ENCODE data around the gene ATAD5.

Gene ATAD5

DNA sequence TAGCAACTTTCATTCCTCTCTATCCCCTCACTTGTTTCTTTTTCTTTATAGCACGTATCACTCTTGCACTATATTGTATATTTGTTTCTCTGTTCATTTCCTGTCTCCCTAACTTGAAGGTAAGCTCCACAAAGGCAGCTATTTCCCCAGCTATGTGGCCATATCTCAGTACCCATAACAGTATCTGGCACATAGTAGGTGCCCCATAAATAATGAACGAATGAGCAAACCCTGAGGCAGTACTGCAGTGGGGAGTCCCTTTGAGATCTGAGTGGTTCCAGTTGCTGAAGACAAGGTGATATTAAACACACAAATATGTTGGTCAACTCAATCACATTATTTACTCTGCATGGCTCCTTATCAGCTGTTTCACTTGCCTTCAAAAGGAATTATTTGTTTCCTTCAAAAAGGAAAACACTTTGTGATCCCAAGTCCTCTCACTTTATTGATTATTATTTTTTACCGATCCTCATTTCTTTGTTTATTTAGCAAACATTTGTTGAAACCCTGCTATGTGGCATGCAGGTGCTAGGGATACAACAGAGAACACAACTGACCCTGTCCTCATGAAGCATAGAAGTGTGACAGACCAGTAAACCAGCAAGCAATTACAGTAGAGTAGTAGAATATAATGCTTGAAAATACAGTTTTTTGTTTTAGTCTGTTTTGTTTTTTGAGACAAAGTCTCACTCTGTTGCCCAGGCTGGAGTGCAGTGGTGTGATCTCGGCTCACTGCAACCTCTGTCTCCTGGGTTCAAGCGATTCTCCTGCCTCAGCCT is 84.3 kb downstream of the ATAD5 start:
- Histone ChIP-seq H3K27me3 (ENCODE audit: control insufficient read depth, insufficient read depth, low read length) (peaks cover 8% of the 10 kb centered on the region), H3K4me1 (ENCODE audit: control insufficient read depth, insufficient read depth, low read length) (no peaks in the 10 kb centered on the region; the same call in 1 of the 2 replicates), H3K4me3 (ENCODE audit: low read depth, low read length) (no peak overlapping the region), H3K36me3 (ENCODE audit: control insufficient read depth, insufficient read depth, low read length) (no peaks in the 10 kb centered on the region), H3K27ac (ENCODE audit: low read depth, low read length) (no peak overlapping the region), H3K9ac (ENCODE audit: low read depth, low read length) (no peak overlapping the region), H3K9me3 (ENCODE audit: control insufficient read depth, insufficient read depth, low read length) (no peaks in the 10 kb centered on the region)

DNA sequence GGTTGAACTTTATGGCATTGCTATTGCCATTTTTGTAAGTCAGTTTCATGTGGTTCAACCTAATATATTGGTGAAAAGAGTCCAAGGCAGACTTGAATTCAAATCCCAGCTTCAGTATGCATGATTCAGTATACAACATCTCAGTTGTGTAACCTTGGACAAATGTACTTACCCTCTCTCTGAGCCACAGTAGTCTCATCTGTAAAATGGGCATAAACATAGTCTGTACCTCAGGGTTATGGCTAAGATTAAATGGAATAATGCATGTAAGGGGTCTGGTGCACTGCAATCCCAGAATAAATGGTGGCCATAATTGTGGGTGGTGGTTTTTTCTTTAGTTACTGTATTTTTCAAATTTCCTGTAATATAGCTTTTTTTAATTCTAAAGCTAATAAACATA is 85.3 kb downstream of the ATAD5 start:
- H3K9me3 ChIP-seq (ENCODE audit: control insufficient read depth, insufficient read depth, low read length): no peaks in the 10 kb centered on the region
- no peak overlapping the region for H3K27ac ChIP-seq (ENCODE audit: low read depth, low read length)
- H3K9ac ChIP-seq (ENCODE audit: low read depth, low read length): no peak overlapping the region
- peaks cover 6% of the 10 kb centered on the region for H3K4me1 ChIP-seq (ENCODE audit: control insufficient read depth, insufficient read depth, low read length)
- no peak overlapping the region for H3K4me3 ChIP-seq (ENCODE audit: low read depth, low read length)
- no peaks in the 10 kb centered on the region for H3K36me3 ChIP-seq (ENCODE audit: control insufficient read depth, insufficient read depth, low read length)
- peaks cover 18% of the 10 kb centered on the region for H3K27me3 ChIP-seq (ENCODE audit: control insufficient read depth, insufficient read depth, low read length)

- no peak overlapping the region for H3K27ac ChIP-seq (ENCODE audit: low read depth, low read length)
- no peak overlapping the region for H3K9ac ChIP-seq (ENCODE audit: low read depth, low read length)
- no peaks in the 10 kb centered on the region for H3K9me3 ChIP-seq (ENCODE audit: control insufficient read depth, insufficient read depth, low read length)
- no peak overlapping the region for H3K4me3 ChIP-seq (ENCODE audit: low read depth, low read length)
- H3K4me1 ChIP-seq (ENCODE audit: control insufficient read depth, insufficient read depth, low read length): peaks cover 6% of the 10 kb centered on the region
- H3K27me3 ChIP-seq (ENCODE audit: control insufficient read depth, insufficient read depth, low read length): peaks cover 46% of the 10 kb centered on the region
- H3K36me3 ChIP-seq (ENCODE audit: control insufficient read depth, insufficient read depth, low read length): no peaks in the 10 kb centered on the region
These were observed 88.5 kb downstream of the ATAD5 start for GRCh38 chr17:30920282-30920681.

- H3K27ac ChIP-seq (ENCODE audit: low read depth, low read length): no peak overlapping the region
- H3K27me3 ChIP-seq (ENCODE audit: control insufficient read depth, insufficient read depth, low read length): peaks cover 46% of the 10 kb centered on the region
- peak overlapping the region; percentile 62 for H3K4me3 ChIP-seq (ENCODE audit: low read depth, low read length)
- H3K9me3 ChIP-seq (ENCODE audit: control insufficient read depth, insufficient read depth, low read length): no peaks in the 10 kb centered on the region
- H3K9ac ChIP-seq (ENCODE audit: low read depth, low read length): no peak overlapping the region
- H3K4me1 ChIP-seq (ENCODE audit: control insufficient read depth, insufficient read depth, low read length): peaks cover 6% of the 10 kb centered on the region
- H3K36me3 ChIP-seq (ENCODE audit: control insufficient read depth, insufficient read depth, low read length): no peaks in the 10 kb centered on the region
These were observed 89.1 kb downstream of the ATAD5 start for GRCh38 chr17:30920683-30921543.

DNA sequence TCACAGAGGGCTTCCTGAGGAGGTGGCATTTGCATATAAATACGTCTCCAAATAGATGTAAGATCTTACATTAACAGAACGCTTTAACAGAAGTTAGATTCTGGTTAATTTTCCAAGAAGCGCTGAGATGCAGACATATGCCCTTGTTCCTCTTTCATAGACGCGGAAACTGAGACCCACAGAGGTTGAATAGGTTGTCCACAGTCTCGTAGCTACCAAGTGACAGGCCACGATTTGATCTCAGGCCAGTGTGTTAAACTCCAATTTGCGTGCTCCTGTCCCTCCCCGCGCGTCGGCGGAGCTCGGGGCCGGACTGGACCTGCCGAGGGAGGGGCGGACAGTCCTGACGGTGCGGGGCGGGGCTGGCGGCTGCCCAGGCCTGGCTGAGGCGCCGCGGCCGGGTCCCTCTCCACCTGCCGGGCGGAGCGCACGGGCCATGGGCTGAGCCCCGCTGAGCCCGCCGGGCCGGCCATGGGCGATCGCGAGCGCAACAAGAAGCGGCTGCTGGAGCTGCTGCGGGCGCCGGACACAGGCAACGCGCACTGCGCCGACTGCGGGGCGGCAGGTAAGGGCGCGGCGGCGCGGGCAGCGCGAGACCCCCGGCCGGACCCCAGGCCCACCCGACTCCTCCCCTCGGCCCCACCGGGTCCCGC is 89.9 kb downstream of the ATAD5 start, which contains the start of gene ADAP2:
TSS of gene ADAP2 (plus strand) at position 402 of the 653 bp plus-strand sequence. CDS start at position 472, 70 bp downstream.
- Histone ChIP-seq H3K36me3 (ENCODE audit: control insufficient read depth, insufficient read depth, low read length) (no peaks in the 10 kb centered on the region), H3K9me3 (ENCODE audit: control insufficient read depth, insufficient read depth, low read length) (no peaks in the 10 kb centered on the region), H3K4me1 (ENCODE audit: control insufficient read depth, insufficient read depth, low read length) (peaks cover 6% of the 10 kb centered on the region), H3K4me3 (ENCODE audit: low read depth, low read length) (peak within 1 kb of the TSS; percentile 62), H3K27me3 (ENCODE audit: control insufficient read depth, insufficient read depth, low read length) (peaks cover 46% of the 10 kb centered on the region), H3K9ac (ENCODE audit: low read depth, low read length) (no peak within 1 kb of the TSS), H3K27ac (ENCODE audit: low read depth, low read length) (no peak within 1 kb of the TSS)

DNA sequence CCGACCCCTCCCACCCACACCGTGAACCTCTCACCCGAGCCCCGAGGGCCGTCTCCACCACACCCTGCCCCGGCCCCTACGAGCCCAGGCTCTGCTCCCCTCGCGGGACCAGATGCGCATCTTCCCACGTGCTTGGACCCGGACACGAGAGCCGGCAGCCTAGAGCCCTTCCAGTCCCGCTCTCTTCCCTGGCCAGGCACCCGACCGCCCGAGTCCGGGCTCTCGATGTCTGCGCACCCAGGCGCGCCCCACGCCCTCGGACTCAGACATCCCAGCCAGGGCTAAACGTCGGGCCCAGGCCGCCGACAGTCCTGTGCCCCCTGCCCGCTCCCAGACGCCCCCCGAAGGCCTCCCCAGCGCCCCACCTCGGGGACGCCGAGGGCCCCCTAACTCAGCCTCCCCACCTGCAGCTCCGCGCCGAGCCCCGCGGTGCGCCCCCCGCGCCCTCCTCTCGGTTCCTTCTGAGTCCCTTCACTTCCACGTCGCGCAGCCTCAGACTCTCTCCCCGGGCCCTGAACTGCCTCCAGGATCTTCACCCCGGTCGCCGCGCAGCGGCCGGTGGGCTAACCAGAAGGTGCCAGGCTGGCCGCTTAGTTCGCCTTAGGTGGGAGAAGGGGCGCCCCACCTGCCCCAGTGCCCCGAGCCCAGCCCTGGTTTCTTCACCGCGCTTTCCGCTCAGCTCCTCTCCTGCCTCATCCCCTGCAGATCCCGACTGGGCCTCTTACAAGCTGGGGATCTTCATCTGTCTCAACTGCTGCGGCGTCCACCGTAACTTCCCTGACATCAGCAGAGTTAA is 90.7 kb downstream of the ATAD5 start:
- Histone ChIP-seq H3K4me3 (ENCODE audit: low read depth, low read length) (peak overlapping the region; percentile 62), H3K36me3 (ENCODE audit: control insufficient read depth, insufficient read depth, low read length) (no peaks in the 10 kb centered on the region), H3K9ac (ENCODE audit: low read depth, low read length) (no peak overlapping the region), H3K9me3 (ENCODE audit: control insufficient read depth, insufficient read depth, low read length) (no peaks in the 10 kb centered on the region), H3K27ac (ENCODE audit: low read depth, low read length) (no peak overlapping the region), H3K4me1 (ENCODE audit: control insufficient read depth, insufficient read depth, low read length) (peaks cover 6% of the 10 kb centered on the region), H3K27me3 (ENCODE audit: control insufficient read depth, insufficient read depth, low read length) (peaks cover 46% of the 10 kb centered on the region)

- H3K9me3 ChIP-seq (ENCODE audit: control insufficient read depth, insufficient read depth, low read length): no peaks in the 10 kb centered on the region
- H3K27ac ChIP-seq (ENCODE audit: low read depth, low read length): no peak overlapping the region
- no peak overlapping the region for H3K4me3 ChIP-seq (ENCODE audit: low read depth, low read length)
- peaks cover 6% of the 10 kb centered on the region for H3K4me1 ChIP-seq (ENCODE audit: control insufficient read depth, insufficient read depth, low read length)
- no peaks in the 10 kb centered on the region for H3K36me3 ChIP-seq (ENCODE audit: control insufficient read depth, insufficient read depth, low read length)
- H3K27me3 ChIP-seq (ENCODE audit: control insufficient read depth, insufficient read depth, low read length): peaks cover 46% of the 10 kb centered on the region
- H3K9ac ChIP-seq (ENCODE audit: low read depth, low read length): no peak overlapping the region
These were observed 92.6 kb downstream of the ATAD5 start for GRCh38 chr17:30924341-30924740.

GRCh38 chr17:30926516-30926915 is 94.8 kb downstream of the ATAD5 start:
- H3K27me3 ChIP-seq (ENCODE audit: control insufficient read depth, insufficient read depth, low read length): peaks cover 32% of the 10 kb centered on the region
- H3K27ac ChIP-seq (ENCODE audit: low read depth, low read length): no peak overlapping the region

DNA sequence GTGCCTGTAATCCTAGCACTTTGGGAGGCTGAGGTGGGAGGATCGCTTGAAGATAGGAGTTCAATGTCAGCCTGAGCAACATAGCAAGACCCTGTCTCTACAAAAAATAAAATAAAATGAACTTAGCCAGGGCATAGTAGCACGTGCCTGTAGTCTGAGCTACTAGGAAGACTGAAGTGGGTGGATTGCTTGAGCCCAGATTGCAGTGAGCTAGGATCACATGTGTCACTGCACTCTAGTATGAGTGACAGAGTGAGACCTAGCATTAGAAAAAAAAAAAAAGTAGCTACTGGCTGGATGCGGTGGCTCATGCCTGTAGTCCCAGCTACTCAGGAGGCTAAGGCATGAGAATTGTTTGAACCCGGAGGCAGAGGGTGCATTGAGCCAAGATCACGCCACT is 96.0 kb downstream of the ATAD5 start:
- Histone ChIP-seq H3K9ac (ENCODE audit: low read depth, low read length) (no peak overlapping the region), H3K27me3 (ENCODE audit: control insufficient read depth, insufficient read depth, low read length) (peaks cover 20% of the 10 kb centered on the region), H3K9me3 (ENCODE audit: control insufficient read depth, insufficient read depth, low read length) (no peaks in the 10 kb centered on the region), H3K36me3 (ENCODE audit: control insufficient read depth, insufficient read depth, low read length) (no peaks in the 10 kb centered on the region), H3K4me3 (ENCODE audit: low read depth, low read length) (no peak overlapping the region), H3K27ac (ENCODE audit: low read depth, low read length) (no peak overlapping the region), H3K4me1 (ENCODE audit: control insufficient read depth, insufficient read depth, low read length) (no peaks in the 10 kb centered on the region)

More at GRCh38 chr17:30926516-30926915, 94.8 kb downstream of the ATAD5 start:
- H3K9me3 ChIP-seq (ENCODE audit: control insufficient read depth, insufficient read depth, low read length): no peaks in the 10 kb centered on the region
- H3K36me3 ChIP-seq (ENCODE audit: control insufficient read depth, insufficient read depth, low read length): no peaks in the 10 kb centered on the region
- H3K4me1 ChIP-seq (ENCODE audit: control insufficient read depth, insufficient read depth, low read length): peaks cover 1% of the 10 kb centered on the region
- no peak overlapping the region for H3K4me3 ChIP-seq (ENCODE audit: low read depth, low read length)
- no peak overlapping the region for H3K9ac ChIP-seq (ENCODE audit: low read depth, low read length)

DNA sequence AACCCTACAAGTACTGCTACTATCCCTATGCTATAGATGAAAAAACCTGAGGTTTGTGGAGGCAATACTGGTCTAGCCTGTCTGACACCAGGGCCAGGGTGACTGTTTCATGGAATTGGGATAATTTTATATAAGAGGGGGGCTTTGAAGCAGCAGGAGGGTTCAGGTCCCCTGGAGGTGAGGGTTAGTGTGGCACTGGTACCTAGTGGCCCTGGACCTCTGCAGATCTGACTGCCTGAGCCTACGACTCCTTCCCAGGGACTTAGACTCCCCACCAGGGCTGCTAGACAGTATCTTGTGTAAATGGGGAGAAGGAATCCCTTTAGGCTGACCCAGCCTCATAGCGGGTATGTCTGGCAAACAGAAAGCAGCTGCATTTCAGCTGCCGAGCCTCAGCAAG is 96.8 kb downstream of the ATAD5 start:
- H3K4me3 ChIP-seq (ENCODE audit: low read depth, low read length): no peak overlapping the region
- no peaks in the 10 kb centered on the region for H3K4me1 ChIP-seq (ENCODE audit: control insufficient read depth, insufficient read depth, low read length)
- H3K27ac ChIP-seq (ENCODE audit: low read depth, low read length): no peak overlapping the region
- H3K27me3 ChIP-seq (ENCODE audit: control insufficient read depth, insufficient read depth, low read length): peaks cover 12% of the 10 kb centered on the region
- H3K36me3 ChIP-seq (ENCODE audit: control insufficient read depth, insufficient read depth, low read length): no peaks in the 10 kb centered on the region
- no peaks in the 10 kb centered on the region for H3K9me3 ChIP-seq (ENCODE audit: control insufficient read depth, insufficient read depth, low read length)
- H3K9ac ChIP-seq (ENCODE audit: low read depth, low read length): no peak overlapping the region
